Measurements from ENCODE around the gene GRM2.

The GRM2 gene

GRCh38 chr3:51706788-51707731 lies at the start of gene GRM2:
GRM2 (plus strand) TSS chr3:51707068; CDS start chr3:51708984, 1,916 bp downstream.
- peak; percentile 76 for DNase-seq

GRCh38 chr3:51657234-51657633 lies 49.6 kb upstream of the GRM2 start:
- no peak for DNase-seq

GRCh38 chr3:51659942-51660341 lies 46.9 kb upstream of the GRM2 start:
- no peak for DNase-seq

GRCh38 chr3:51662456-51662855 lies 44.4 kb upstream of the GRM2 start:
- DNase-seq = no peak

GRCh38 chr3:51668756-51669155 lies 38.1 kb upstream of the GRM2 start:
- DNase-seq = peak; percentile 47

- peak; percentile 80 for DNase-seq
These were observed 37.4 kb upstream of the GRM2 start for GRCh38 chr3:51669241-51670052.

GRCh38 chr3:51670053-51670822 lies 36.6 kb upstream of the GRM2 start:
- no peak for DNase-seq

- DNase-seq = peak; percentile 85
These were observed 35.8 kb upstream of the GRM2 start, which contains the start of gene TEX264 for GRCh38 chr3:51670823-51671733. TEX264 (plus strand) TSS chr3:51671252; CDS start chr3:51674305, 3,053 bp downstream.

- DNase-seq = peak; percentile 78
These were observed 35.0 kb upstream of the GRM2 start for GRCh38 chr3:51671734-51672475.

- no peak for DNase-seq
These were observed 33.6 kb upstream of the GRM2 start for GRCh38 chr3:51673181-51673801.

- no peak for DNase-seq
These were observed 32.8 kb upstream of the GRM2 start for GRCh38 chr3:51673802-51674654.

GRCh38 chr3:51675201-51675611 lies 31.7 kb upstream of the GRM2 start:
- peak; percentile 62 for DNase-seq

GRCh38 chr3:51676102-51676640 lies 30.7 kb upstream of the GRM2 start:
- DNase-seq = no peak

GRCh38 chr3:51677358-51677757 lies 29.5 kb upstream of the GRM2 start:
- no peak for DNase-seq

GRCh38 chr3:51678186-51678585 lies 28.7 kb upstream of the GRM2 start:
- no peak for DNase-seq

GRCh38 chr3:51678641-51679040 lies 28.2 kb upstream of the GRM2 start:
- no peak for DNase-seq

GRCh38 chr3:51679318-51679717 lies 27.6 kb upstream of the GRM2 start:
- DNase-seq = no peak

- no peak for DNase-seq
These were observed 27.1 kb upstream of the GRM2 start for GRCh38 chr3:51679777-51680176.

GRCh38 chr3:51680196-51680595 lies 26.7 kb upstream of the GRM2 start:
- DNase-seq = no peak

Measured in EL (cell line).